ENCODE measurements around the gene THAP4. TPM values are rescaled to one million over a fixed set of nuclear protein-coding genes. Genes with fewer than 3 reads are reported as not detected.

The THAP4 gene
- total and polyA plus RNA-seq, 2 experiments from 2014 or later, result 62.9 to 80.4 TPM

DNA sequence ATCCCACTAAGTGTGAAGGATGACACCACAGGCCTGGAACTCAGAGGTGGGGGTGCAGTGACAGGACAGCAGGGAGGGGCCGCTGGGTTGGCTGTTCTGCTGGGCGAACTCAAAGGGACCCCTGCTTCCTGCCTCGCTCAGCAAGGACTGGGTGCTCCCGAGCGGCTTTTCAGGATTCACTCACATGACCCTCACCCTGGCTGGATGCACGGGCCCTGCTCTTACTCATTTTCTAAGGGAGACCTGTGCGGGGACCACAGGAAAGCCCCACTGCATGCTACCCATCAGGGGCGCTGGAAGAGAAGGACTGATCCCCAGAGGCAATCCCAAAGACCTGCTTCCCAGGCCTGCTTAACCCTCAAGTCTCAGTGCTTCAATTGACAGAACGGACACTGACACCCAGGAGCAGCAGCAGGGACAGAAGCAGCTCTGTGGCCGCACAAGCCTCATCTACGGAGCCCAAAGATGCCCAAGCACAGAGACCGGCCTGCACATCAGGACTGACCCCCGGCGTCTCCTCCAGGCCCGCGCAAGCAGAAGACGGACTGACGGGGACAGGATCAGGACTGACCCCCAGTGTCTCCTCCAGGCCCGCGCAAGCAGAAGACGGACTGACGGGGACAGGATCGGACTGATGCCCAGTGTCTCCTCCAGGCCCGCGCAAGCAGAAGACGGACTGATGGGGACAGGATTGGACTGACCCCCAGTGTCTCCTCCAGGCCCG is 29.6 kb downstream of the THAP4 start:
- no peaks in the 10 kb centered on the region for H3K4me1 ChIP-seq (ENCODE audit: insufficient read depth)
- H3K9me3 Mint-ChIP-seq, result no peaks in the 10 kb centered on the region
- peaks cover 20% of the 10 kb centered on the region for H3K79me2 ChIP-seq (replicated peaks; ENCODE audit: insufficient read depth)
- no peak overlapping the region for H2AFZ ChIP-seq
- 0 out of 2 replicates have a peak, but pooled peaks cover 2% of the 10 kb centered on the region for H4K20me1 ChIP-seq (replicated peaks; ENCODE audit: insufficient read depth)
- H3K27ac ChIP-seq (ENCODE audit: low read depth), result no peak overlapping the region
- H3K4me2 ChIP-seq, result no peak overlapping the region
- no peaks in the 10 kb centered on the region for H3K27me3 ChIP-seq (ENCODE audit: insufficient read depth)
- TF ChIP-seq CREB1 (CRISPR knock-in tag; IDR thresholded peaks at IDR 0.05; ENCODE audit: low read depth), result no peak
- no peak for TF ChIP-seq STAT1 (IDR thresholded peaks at IDR 0.05; ENCODE audit: unreplicated experiment)
- no peak for TF ChIP-seq POLR2AphosphoS5 (IDR thresholded peaks at IDR 0.05; ENCODE audit: low read depth)
- no peak for TF ChIP-seq ZNF331 (CRISPR knock-in tag; IDR thresholded peaks at IDR 0.05; ENCODE audit: low read depth)
- TF ChIP-seq REST (IDR thresholded peaks at IDR 0.05; ENCODE audit: unreplicated experiment), result no peak
- no peak for TF ChIP-seq CTCF (conservative IDR thresholded peaks at IDR 0.05; ENCODE audit: low read depth in 2 of 2)
- TF ChIP-seq NANOG (IDR thresholded peaks at IDR 0.05; ENCODE audit: borderline replicate concordance), result no peak
- no peak for TF ChIP-seq EZH2phosphoT487 (IDR thresholded peaks at IDR 0.05; ENCODE audit: unreplicated experiment)
- no peak for TF ChIP-seq JUNB (IDR thresholded peaks at IDR 0.05; ENCODE audit: unreplicated experiment)
- no peak for TF ChIP-seq ETS1 (IDR thresholded peaks at IDR 0.05)
- H3K36me3 ChIP-seq (ENCODE audit: insufficient read depth), result no peaks in the 10 kb centered on the region; the same call in 1 of the 2 replicates
- ATAC-seq (no peak), DNase-seq (ENCODE audit: low spot score) (no peak)
- H3K4me1 Mint-ChIP-seq, result peaks cover 13% of the 10 kb centered on the region
- peaks cover 15% of the 10 kb centered on the region; the same call in 2 of the 3 replicates for H3K36me3 Mint-ChIP-seq (ENCODE audit: low read depth)
- H3K9me2 ChIP-seq (ENCODE audit: insufficient read depth), result no peaks in the 10 kb centered on the region
- peak overlapping the region; percentile 41; the same call in 1 of the 2 replicates for H3K27ac Mint-ChIP-seq
- 0 out of 2 replicates have a peak, but pooled peaks cover 5% of the 10 kb centered on the region for H3F3A ChIP-seq (replicated peaks; ENCODE audit: low read depth)
- no peak overlapping the region for H3K4me3 Mint-ChIP-seq
- H3K4me3 ChIP-seq, result no peak overlapping the region
- peaks cover 9% of the 10 kb centered on the region for H3K27me3 Mint-ChIP-seq (ENCODE audit: insufficient read depth, low read depth, poor library complexity)
